AG04450 (cell line): ENCODE data around the gene INSYN2B. TPM values are rescaled to one million over a fixed set of nuclear protein-coding genes. Genes with fewer than 3 reads are reported as not detected.

ENCODE experiments used
- CTCF ChIA-PET: fragments of 300-600, 350-600 bp; formaldehyde crosslinking; extraction: SDS; loops from one replicate; lab custom pipeline; 2022; ENCODE audit warnings: antibody characterized with exemption, inconsistent platforms; lab: Charles Lee
- POLR2A ChIA-PET: fragments of 350-600 bp; formaldehyde crosslinking; extraction: SDS; loops from one replicate; lab custom pipeline; 2021; ENCODE audit warnings: antibody characterized with exemption, inconsistent platforms; lab: Yijun Ruan, JAX
- DNase-seq: peaks from one replicate; pipeline ENCODE4 v3.0.0-alpha.2; 2011; ENCODE audit warnings: low read depth, low spot score
- H3K27ac ChIP-seq: one replicate; pipeline ENCODE4 v1.5.1; 2012; ENCODE audit warnings: low read depth, low read length, control low read depth
- H3K27me3 ChIP-seq: one replicate; pipeline ENCODE4 v1.6.0; 2012; ENCODE audit warnings: low read length; ENCODE audit not compliant: control insufficient read depth, insufficient read depth
- H3K4me3 ChIP-seq: 2 replicates; pipeline ENCODE4 v1.5.1; 2011; ENCODE audit warnings: mild to moderate bottlenecking, low read depth, low read length, control low read depth
- H3K9me3 ChIP-seq: 2 replicates; pipeline ENCODE4 v1.5.1; 2012; ENCODE audit warnings: low read length; ENCODE audit not compliant: control insufficient read depth, insufficient read depth
- CTCF ChIP-seq: IDR thresholded peaks from 2 replicates; pipeline ENCODE4 v1.5.1; 2011; ENCODE audit warnings: low read depth, low read length, control low read depth, inconsistent platforms
- polyA plus RNA-seq: library from polyadenylated mRNA; depleted of rRNA; stranded (reverse); fragments of >200 nt; gene quantifications from 2 replicates; pipeline ENCODE4 v1.2.3, GENCODE V29; 2011

INSYN2B gene
- polyA plus RNA-seq, 1 experiment, result 6.8 TPM

GRCh38 chr5:169861433-169861832 lies 118.9 kb downstream of the INSYN2B start:
- H3K9me3 ChIP-seq, result no peaks in the 10 kb centered on the region
- POLR2A ChIA-PET, result no interaction called here
- CTCF ChIA-PET, result interaction anchor here (1.2 to 2.6 kb wide), 2 partner anchors 119 to 160 kb away, joined by 3 to 18 read pairs; partner anchors contain the start of gene INSYN2B
- no peaks in the 10 kb centered on the region for H3K27me3 ChIP-seq
- DNase-seq, result no peak
- no peak for TF ChIP-seq CTCF
- no peak overlapping the region for H3K4me3 ChIP-seq
- no peak overlapping the region for H3K27ac ChIP-seq

DNA sequence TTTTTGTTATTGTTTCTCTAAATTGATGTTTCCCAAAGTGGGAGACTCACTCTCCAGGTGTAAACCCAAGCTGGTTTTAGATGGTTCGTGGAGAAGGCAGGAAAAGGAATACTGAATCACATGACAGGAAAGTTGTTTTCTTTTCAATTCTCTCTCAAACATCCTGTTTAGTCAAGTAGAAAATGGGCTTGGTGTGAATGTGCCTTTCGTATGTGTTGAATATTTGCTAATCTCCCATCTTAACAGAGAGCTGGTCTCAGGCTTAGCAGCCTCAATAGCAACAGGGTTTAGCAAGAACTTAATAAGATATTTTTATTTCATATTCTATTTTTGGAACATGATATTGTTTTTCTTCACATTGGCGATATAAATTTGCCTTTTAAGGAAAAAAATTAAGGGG lies 119.7 kb downstream of the INSYN2B start:
- no peak for TF ChIP-seq CTCF
- POLR2A ChIA-PET, result no interaction called here
- Histone ChIP-seq H3K27me3 (no peaks in the 10 kb centered on the region), H3K9me3 (no peaks in the 10 kb centered on the region), H3K27ac (no peak overlapping the region), H3K4me3 (no peak overlapping the region)
- no peak for DNase-seq
- CTCF ChIA-PET, result interaction anchor here (2.6 kb wide), 1 partner anchor 120 kb away, joined by 18 read pairs; the partner anchor contains the start of gene INSYN2B

DNA sequence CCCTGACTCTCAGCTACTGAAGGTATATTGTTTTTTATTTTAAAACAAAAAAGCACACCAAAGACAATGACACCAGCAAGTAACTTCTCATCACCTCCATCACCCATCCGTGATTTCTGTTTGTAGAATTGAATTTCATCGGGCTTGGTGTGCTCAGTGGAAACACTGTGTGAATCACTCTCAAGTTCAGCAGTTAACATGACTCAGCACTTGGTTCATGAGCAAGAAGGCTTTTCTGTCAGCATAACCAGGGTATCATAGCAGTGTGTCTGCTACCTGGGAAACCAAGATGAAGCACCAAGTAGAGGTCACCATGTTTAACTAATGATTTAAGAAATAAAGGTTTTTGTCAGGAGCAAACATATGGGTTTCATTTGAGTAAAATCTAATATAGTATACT lies 123.7 kb downstream of the INSYN2B start:
- no peak overlapping the region for H3K4me3 ChIP-seq
- no peak for TF ChIP-seq CTCF
- H3K27ac ChIP-seq, result peak overlapping the region; percentile 31
- CTCF ChIA-PET, result interaction anchor here (0.9 to 1.3 kb wide), 2 partner anchors 123 to 155 kb away, joined by 3 to 4 read pairs; partner anchors contain the start of gene INSYN2B
- POLR2A ChIA-PET, result no interaction called here
- H3K27me3 ChIP-seq, result no peaks in the 10 kb centered on the region
- DNase-seq, result peak; percentile 63
- peaks cover 3% of the 10 kb centered on the region; the same call in 1 of the 2 replicates for H3K9me3 ChIP-seq

GRCh38 chr5:169851321-169851850 lies 128.9 kb downstream of the INSYN2B start:
- TF ChIP-seq CTCF, result no peak
- H3K27ac ChIP-seq, result no peak overlapping the region
- H3K4me3 ChIP-seq, result no peak overlapping the region
- H3K9me3 ChIP-seq, result peaks cover 13% of the 10 kb centered on the region; the same call in 1 of the 2 replicates
- H3K27me3 ChIP-seq, result no peaks in the 10 kb centered on the region
- no peak for DNase-seq
- CTCF ChIA-PET, result interaction anchor here (2.0 kb wide), 1 partner anchor 129 kb away, joined by 12 read pairs; the partner anchor contains the start of gene INSYN2B
- POLR2A ChIA-PET, result no interaction called here

DNA sequence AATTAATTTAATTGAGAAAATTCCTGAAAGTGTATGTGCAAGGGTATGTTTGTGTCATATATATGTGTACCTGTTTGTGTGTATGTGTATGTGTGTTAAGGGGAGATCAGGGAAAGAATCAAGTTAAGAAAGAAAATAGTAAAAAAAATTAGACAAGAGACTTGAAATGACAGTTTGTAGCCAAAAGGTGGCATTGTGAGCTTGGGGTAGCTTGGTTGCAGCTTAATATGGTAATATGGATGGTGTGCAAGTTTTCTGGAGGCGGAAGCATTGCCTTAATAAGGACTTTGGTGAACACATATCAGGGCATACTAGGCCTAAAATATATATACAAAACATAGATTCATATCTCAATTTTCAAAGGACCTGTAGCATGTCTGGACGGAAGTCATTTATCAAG lies 129.9 kb downstream of the INSYN2B start:
- Histone ChIP-seq H3K27ac (no peak overlapping the region), H3K27me3 (no peaks in the 10 kb centered on the region), H3K4me3 (no peak overlapping the region), H3K9me3 (peaks cover 13% of the 10 kb centered on the region; the same call in 1 of the 2 replicates)
- ChIA-PET CTCF (interaction anchor here (0.8 to 2.0 kb wide), 2 partner anchors 130 to 149 kb away, joined by 4 to 12 read pairs; partner anchors contain the start of gene INSYN2B), POLR2A (no interaction called here)
- no peak for DNase-seq
- peak; percentile 34 for TF ChIP-seq CTCF
